Liver (tissue), 9 donors: ENCODE results near the gene PPP1R1A. TPM values are rescaled to one million over a fixed set of nuclear protein-coding genes. Genes with fewer than 3 reads are reported as not detected.

Source experiments
- DNase-seq: peaks from one replicate; pipeline ENCODE4 v3.0.0-alpha.2; 2017; ENCODE audit warnings: low spot score
- H3K27ac ChIP-seq, 2 donors: one replicate each; pipeline ENCODE4 v1.7.0; 2013; ENCODE audit warnings: inconsistent platforms in 2 of 2, low read length in 2 of 2, control low read depth in 1 of 2, low read depth in 1 of 2, mild to moderate bottlenecking in 1 of 2
- H3K27me3 ChIP-seq, 4 donors: one replicate each; pipeline versions ENCODE4 v1.6.1 to v1.7.0; 2013; ENCODE audit warnings: low read length in 3 of 4, inconsistent platforms in 1 of 4, mild to moderate bottlenecking in 1 of 4, moderate library complexity in 1 of 4; ENCODE audit not compliant: control insufficient read depth in 4 of 4, insufficient read depth in 4 of 4
- H3K36me3 ChIP-seq, 4 donors: one replicate each; pipeline versions ENCODE4 v1.6.1 to v1.7.0; 2013; ENCODE audit warnings: low read length in 3 of 4, mild to moderate bottlenecking in 3 of 4, low read depth in 1 of 4, moderate library complexity in 1 of 4; ENCODE audit not compliant: control insufficient read depth in 4 of 4, insufficient read depth in 3 of 4
- H3K4me1 ChIP-seq, 4 donors: one replicate each; pipeline versions ENCODE4 v1.6.1 to v1.7.0; 2013; ENCODE audit warnings: low read length in 3 of 4, mild to moderate bottlenecking in 3 of 4, moderate library complexity in 1 of 4; ENCODE audit not compliant: control insufficient read depth in 4 of 4, insufficient read depth in 4 of 4
- H3K4me3 ChIP-seq, 3 donors: one replicate each; pipeline versions ENCODE4 v1.6.1 to v1.7.0; 2013; ENCODE audit warnings: low read length in 3 of 3, control low read depth in 1 of 3, low read depth in 1 of 3, mild to moderate bottlenecking in 1 of 3
- H3K9ac ChIP-seq, 2 donors: one replicate each; pipeline ENCODE4 v1.7.0; 2013; ENCODE audit warnings: low read length in 2 of 2, mild to moderate bottlenecking in 2 of 2, moderate library complexity in 2 of 2, control low read depth in 1 of 2, low read depth in 1 of 2
- H3K9me3 ChIP-seq, 4 donors: one replicate each; pipeline versions ENCODE4 v1.6.1 to v1.7.0; 2013; ENCODE audit warnings: low read length in 3 of 4; ENCODE audit not compliant: control insufficient read depth in 4 of 4
- EGR1 ChIP-seq, 2 donors: IDR thresholded peaks; 2 replicates each; pipeline ENCODE4 v1.6.1; 2016 to 2018; ENCODE audit warnings: antibody characterized with exemption in 2 of 2, low read depth in 2 of 2
- FOXA1 ChIP-seq: IDR thresholded peaks from 2 replicates; pipeline ENCODE4 v1.6.1; 2016; ENCODE audit warnings: antibody characterized with exemption
- FOXA2 ChIP-seq: IDR thresholded peaks from 2 replicates; pipeline ENCODE4 v1.6.1; 2016; ENCODE audit warnings: antibody characterized with exemption
- GABPA ChIP-seq, 2 donors: IDR thresholded peaks in 1 of 2; conservative IDR thresholded peaks in 1 of 2; 2 replicates each; pipeline ENCODE4 v1.6.1; 2016; ENCODE audit warnings: antibody characterized with exemption in 2 of 2, mild to moderate bottlenecking in 1 of 2, moderate library complexity in 1 of 2
- HNF4A ChIP-seq, 2 donors: conservative IDR thresholded peaks; 2 replicates each; pipeline ENCODE4 v1.6.1; 2016; ENCODE audit warnings: antibody characterized with exemption in 2 of 2, mild to moderate bottlenecking in 2 of 2
- HNF4G ChIP-seq: IDR thresholded peaks from 2 replicates; pipeline ENCODE4 v1.6.1; 2016; ENCODE audit warnings: antibody characterized with exemption
- NR2F2 ChIP-seq: IDR thresholded peaks from 2 replicates; pipeline ENCODE4 v1.6.1; 2016; ENCODE audit warnings: antibody characterized with exemption
- RAD21 ChIP-seq, 2 donors: IDR thresholded peaks; 2 replicates each; pipeline ENCODE4 v1.6.1; 2016; ENCODE audit warnings: antibody characterized with exemption in 2 of 2, mild to moderate bottlenecking in 2 of 2
- RXRA ChIP-seq, 2 donors: IDR thresholded peaks; 2 replicates each; pipeline ENCODE4 v1.6.1; 2017 to 2018; ENCODE audit warnings: antibody characterized with exemption in 2 of 2, mild to moderate bottlenecking in 1 of 2
- SP1 ChIP-seq: IDR thresholded peaks from 2 replicates; pipeline ENCODE4 v1.6.1; 2018; ENCODE audit warnings: antibody characterized with exemption, mild to moderate bottlenecking
- TAF1 ChIP-seq: conservative IDR thresholded peaks from 2 replicates; pipeline ENCODE4 v1.6.1; 2016; ENCODE audit warnings: antibody characterized with exemption, mild to moderate bottlenecking
- YY1 ChIP-seq: IDR thresholded peaks from 2 replicates; pipeline ENCODE4 v1.6.1; 2016; ENCODE audit warnings: antibody characterized with exemption, mild to moderate bottlenecking
- WGBS: extraction: QIAGEN DNeasy Blood & Tissue Kit; methylation state at CpG from one replicate; pipeline ENCODE4 v1.1.7; 2013; 5-methylcytosine and 5-hydroxymethylcytosine counted together
- polyA plus RNA-seq, 2 donors: library from polyadenylated mRNA; stranded (reverse) in 1 of 2; unstranded in 1 of 2; fragments of 200-250 nt in 1 of 2; fragments of >200 nt in 1 of 2; fragmentation: Nextera tagmentation in 1 of 2; extraction: Ambion mirVana in 1 of 2; gene quantifications; one replicate each; pipeline versions ENCODE4 v1.2.1 to v1.2.3, GENCODE V29; 2013 to 2015
- total RNA-seq, 2 donors: library from RNA; depleted of rRNA; stranded (reverse); fragments of >200 nt; gene quantifications; one replicate each; pipeline ENCODE4 v1.2.3, GENCODE V29; 2014
- TF ChIP-seq, protein P1 (sequence below): IDR thresholded peaks from 2 replicates; pipeline ENCODE4 v1.6.1; 2016; ENCODE audit warnings: antibody characterized with exemption
- TF ChIP-seq, protein P2 (sequence below): fragments of 150-350 bp; IDR thresholded peaks from 2 replicates; pipeline ENCODE4 v1.5.1; 2017; ENCODE audit warnings: improper control_type of control experiment, low read depth, low read length; ENCODE audit not compliant: missing input control
- TF ChIP-seq, protein P3 (sequence below): IDR thresholded peaks from 2 replicates; pipeline ENCODE4 v1.6.1; 2016; ENCODE audit warnings: antibody characterized with exemption, mild to moderate bottlenecking
- TF ChIP-seq, protein P4 (sequence below): IDR thresholded peaks from 2 replicates; pipeline ENCODE4 v1.6.1; 2016; ENCODE audit warnings: antibody characterized with exemption
- donor health status: healthy.
- donor health status: healthy.
- donor health status: healthy.
- donor health status: healthy.
- donor health status: healthy.

PPP1R1A gene
- total and polyA plus RNA-seq, 4 donors, result 8.1 to 182 (median 43.8) TPM

DNA sequence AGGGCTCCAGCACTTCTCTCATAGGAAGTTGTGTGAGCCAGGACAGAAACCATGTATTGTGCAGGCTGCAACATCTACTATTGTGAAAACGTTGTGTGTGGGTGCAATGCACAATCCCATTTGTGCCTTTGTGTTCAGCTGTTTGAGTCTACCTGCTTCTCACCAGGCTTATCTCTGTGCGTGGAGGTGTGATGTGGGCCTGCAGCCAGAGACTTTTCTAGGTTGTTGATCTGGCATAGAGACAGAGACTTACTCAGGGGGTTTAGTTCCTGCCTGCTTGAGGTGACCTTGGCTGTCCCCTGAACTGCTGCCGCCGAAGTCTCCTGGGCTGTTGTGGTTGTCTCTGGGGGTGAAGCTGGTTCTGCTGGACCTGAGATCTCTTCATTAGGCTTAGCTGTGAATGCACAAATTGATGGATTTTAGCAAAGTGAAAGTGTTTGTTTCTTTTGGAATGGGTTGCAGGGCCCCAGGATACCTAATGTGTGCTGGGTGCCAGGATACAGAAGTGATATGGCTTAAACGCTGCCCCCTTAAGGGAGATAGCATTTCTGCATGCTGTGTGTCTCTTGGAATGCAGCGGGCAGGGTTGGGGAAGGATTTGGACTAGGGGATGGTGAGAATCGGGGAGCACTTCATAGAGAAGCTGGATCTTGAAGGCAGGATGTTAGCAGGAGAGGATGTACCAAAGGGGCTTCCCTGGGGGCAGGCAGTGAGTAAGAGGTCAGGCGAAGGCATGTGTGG, 43.7 kb upstream of the PPP1R1A start:
- WGBS, result 60% methylated on average over 8 of the region's 8 CpGs
- no peaks in the 10 kb centered on the region for H3K36me3 ChIP-seq

More for the DNA sequence above, 43.7 kb upstream of the PPP1R1A start:
- no peak overlapping the region for H3K9ac ChIP-seq
- no peak overlapping the region for H3K27ac ChIP-seq
- no peak for DNase-seq
- H3K9me3 ChIP-seq, result peaks cover 0 to 5% (median 2%) of the 10 kb centered on the region in 4 donors
- H3K4me1 ChIP-seq, result no peaks in the 10 kb centered on the region
- no peak overlapping the region for H3K4me3 ChIP-seq
- H3K27me3 ChIP-seq, result no peaks in the 10 kb centered on the region
- no peak for TF ChIP-seq EGR1 (IDR thresholded peaks at IDR 0.05; ENCODE audit: low read depth in 2 of 2)
- TF ChIP-seq SP1, result no peak
- no peak for TF ChIP-seq RXRA (IDR thresholded peaks at IDR 0.05)
- no peak for TF ChIP-seq TAF1
- TF ChIP-seq, protein P1, sequence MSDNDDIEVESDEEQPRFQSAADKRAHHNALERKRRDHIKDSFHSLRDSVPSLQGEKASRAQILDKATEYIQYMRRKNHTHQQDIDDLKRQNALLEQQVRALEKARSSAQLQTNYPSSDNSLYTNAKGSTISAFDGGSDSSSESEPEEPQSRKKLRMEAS, result no peak
- no peak for TF ChIP-seq FOXA2
- TF ChIP-seq, protein P2, sequence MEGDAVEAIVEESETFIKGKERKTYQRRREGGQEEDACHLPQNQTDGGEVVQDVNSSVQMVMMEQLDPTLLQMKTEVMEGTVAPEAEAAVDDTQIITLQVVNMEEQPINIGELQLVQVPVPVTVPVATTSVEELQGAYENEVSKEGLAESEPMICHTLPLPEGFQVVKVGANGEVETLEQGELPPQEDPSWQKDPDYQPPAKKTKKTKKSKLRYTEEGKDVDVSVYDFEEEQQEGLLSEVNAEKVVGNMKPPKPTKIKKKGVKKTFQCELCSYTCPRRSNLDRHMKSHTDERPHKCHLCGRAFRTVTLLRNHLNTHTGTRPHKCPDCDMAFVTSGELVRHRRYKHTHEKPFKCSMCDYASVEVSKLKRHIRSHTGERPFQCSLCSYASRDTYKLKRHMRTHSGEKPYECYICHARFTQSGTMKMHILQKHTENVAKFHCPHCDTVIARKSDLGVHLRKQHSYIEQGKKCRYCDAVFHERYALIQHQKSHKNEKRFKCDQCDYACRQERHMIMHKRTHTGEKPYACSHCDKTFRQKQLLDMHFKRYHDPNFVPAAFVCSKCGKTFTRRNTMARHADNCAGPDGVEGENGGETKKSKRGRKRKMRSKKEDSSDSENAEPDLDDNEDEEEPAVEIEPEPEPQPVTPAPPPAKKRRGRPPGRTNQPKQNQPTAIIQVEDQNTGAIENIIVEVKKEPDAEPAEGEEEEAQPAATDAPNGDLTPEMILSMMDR, result no peak
- TF ChIP-seq RAD21 (IDR thresholded peaks at IDR 0.05), result no peak
- no peak for TF ChIP-seq NR2F2
- no peak for TF ChIP-seq YY1
- TF ChIP-seq GABPA (IDR thresholded peaks at IDR 0.05 in 1 of 2, conservative IDR thresholded peaks at IDR 0.05 in 1 of 2), result no peak
- TF ChIP-seq, protein P3, sequence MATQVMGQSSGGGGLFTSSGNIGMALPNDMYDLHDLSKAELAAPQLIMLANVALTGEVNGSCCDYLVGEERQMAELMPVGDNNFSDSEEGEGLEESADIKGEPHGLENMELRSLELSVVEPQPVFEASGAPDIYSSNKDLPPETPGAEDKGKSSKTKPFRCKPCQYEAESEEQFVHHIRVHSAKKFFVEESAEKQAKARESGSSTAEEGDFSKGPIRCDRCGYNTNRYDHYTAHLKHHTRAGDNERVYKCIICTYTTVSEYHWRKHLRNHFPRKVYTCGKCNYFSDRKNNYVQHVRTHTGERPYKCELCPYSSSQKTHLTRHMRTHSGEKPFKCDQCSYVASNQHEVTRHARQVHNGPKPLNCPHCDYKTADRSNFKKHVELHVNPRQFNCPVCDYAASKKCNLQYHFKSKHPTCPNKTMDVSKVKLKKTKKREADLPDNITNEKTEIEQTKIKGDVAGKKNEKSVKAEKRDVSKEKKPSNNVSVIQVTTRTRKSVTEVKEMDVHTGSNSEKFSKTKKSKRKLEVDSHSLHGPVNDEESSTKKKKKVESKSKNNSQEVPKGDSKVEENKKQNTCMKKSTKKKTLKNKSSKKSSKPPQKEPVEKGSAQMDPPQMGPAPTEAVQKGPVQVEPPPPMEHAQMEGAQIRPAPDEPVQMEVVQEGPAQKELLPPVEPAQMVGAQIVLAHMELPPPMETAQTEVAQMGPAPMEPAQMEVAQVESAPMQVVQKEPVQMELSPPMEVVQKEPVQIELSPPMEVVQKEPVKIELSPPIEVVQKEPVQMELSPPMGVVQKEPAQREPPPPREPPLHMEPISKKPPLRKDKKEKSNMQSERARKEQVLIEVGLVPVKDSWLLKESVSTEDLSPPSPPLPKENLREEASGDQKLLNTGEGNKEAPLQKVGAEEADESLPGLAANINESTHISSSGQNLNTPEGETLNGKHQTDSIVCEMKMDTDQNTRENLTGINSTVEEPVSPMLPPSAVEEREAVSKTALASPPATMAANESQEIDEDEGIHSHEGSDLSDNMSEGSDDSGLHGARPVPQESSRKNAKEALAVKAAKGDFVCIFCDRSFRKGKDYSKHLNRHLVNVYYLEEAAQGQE, result no peak
- TF ChIP-seq HNF4G, result no peak
- TF ChIP-seq HNF4A (conservative IDR thresholded peaks at IDR 0.05), result no peak
- TF ChIP-seq, protein P4, sequence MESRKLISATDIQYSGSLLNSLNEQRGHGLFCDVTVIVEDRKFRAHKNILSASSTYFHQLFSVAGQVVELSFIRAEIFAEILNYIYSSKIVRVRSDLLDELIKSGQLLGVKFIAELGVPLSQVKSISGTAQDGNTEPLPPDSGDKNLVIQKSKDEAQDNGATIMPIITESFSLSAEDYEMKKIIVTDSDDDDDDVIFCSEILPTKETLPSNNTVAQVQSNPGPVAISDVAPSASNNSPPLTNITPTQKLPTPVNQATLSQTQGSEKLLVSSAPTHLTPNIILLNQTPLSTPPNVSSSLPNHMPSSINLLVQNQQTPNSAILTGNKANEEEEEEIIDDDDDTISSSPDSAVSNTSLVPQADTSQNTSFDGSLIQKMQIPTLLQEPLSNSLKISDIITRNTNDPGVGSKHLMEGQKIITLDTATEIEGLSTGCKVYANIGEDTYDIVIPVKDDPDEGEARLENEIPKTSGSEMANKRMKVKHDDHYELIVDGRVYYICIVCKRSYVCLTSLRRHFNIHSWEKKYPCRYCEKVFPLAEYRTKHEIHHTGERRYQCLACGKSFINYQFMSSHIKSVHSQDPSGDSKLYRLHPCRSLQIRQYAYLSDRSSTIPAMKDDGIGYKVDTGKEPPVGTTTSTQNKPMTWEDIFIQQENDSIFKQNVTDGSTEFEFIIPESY, result no peak
- TF ChIP-seq FOXA1, result no peak
